HG03469 (cell line): Measurements from ENCODE around the gene DIS3L2.
"Not testable (repeated sequence)": the region's sequence is repeated elsewhere in the genome, so short reads cannot be mapped to it uniquely, and the experiment has no call there.

Experiments
- ATAC-seq: cut with Tn5 transposase; IDR thresholded peaks from one replicate; pipeline ENCODE4 v1.9.1; 2021; ENCODE audit warnings: mild to moderate bottlenecking, moderate library complexity, moderate number of reproducible peaks; ENCODE audit not compliant: unreplicated experiment

Gene DIS3L2

GRCh38 chr2:232111551-232111950 lies 150.0 kb downstream of the DIS3L2 start:
- ATAC-seq = no peak

GRCh38 chr2:232113821-232114220 lies 152.3 kb downstream of the DIS3L2 start:
- ATAC-seq = no peak

GRCh38 chr2:232115728-232116361 lies 154.3 kb downstream of the DIS3L2 start:
- not testable (repeated sequence) for ATAC-seq

GRCh38 chr2:232116852-232117251 lies 155.3 kb downstream of the DIS3L2 start:
- ATAC-seq = no peak

GRCh38 chr2:232117413-232117812 lies 155.9 kb downstream of the DIS3L2 start:
- no peak for ATAC-seq

- ATAC-seq = no peak
Observed at GRCh38 chr2:232120911-232121310, 159.4 kb downstream of the DIS3L2 start.

GRCh38 chr2:232124309-232124708 lies 162.8 kb downstream of the DIS3L2 start:
- ATAC-seq = no peak

GRCh38 chr2:232126301-232127099 lies 165.0 kb downstream of the DIS3L2 start:
- ATAC-seq = no peak

- ATAC-seq = no peak
Observed at GRCh38 chr2:232129483-232129882, 168.0 kb downstream of the DIS3L2 start.

- no peak for ATAC-seq
Observed at GRCh38 chr2:232132181-232132580, 170.7 kb downstream of the DIS3L2 start.

GRCh38 chr2:232133078-232133477 lies 171.6 kb downstream of the DIS3L2 start:
- ATAC-seq = no peak

- no peak for ATAC-seq
Observed at GRCh38 chr2:232134939-232135338, 173.4 kb downstream of the DIS3L2 start.

- ATAC-seq = no peak
Observed at GRCh38 chr2:232137356-232138147, 176.0 kb downstream of the DIS3L2 start.

GRCh38 chr2:232138441-232138840 lies 176.9 kb downstream of the DIS3L2 start:
- no peak for ATAC-seq

- no peak for ATAC-seq
Observed at GRCh38 chr2:232139171-232139594, 177.7 kb downstream of the DIS3L2 start.

GRCh38 chr2:232139786-232140562 lies 178.5 kb downstream of the DIS3L2 start:
- ATAC-seq = no peak

GRCh38 chr2:232141591-232141990 lies 180.1 kb downstream of the DIS3L2 start:
- ATAC-seq = no peak

GRCh38 chr2:232142049-232142448 lies 180.5 kb downstream of the DIS3L2 start:
- ATAC-seq = no peak

GRCh38 chr2:232142502-232142901 lies 181.0 kb downstream of the DIS3L2 start:
- no peak for ATAC-seq

- ATAC-seq = no peak
Observed at GRCh38 chr2:232146294-232146693, 184.8 kb downstream of the DIS3L2 start.
